Stimulated activated CD4-positive, alpha-beta T cell treated with anti-CD3 and anti-CD28 coated beads, TNF-alpha, amount 100 ng/mL, for 1 hour (primary cell): Measurements from ENCODE around the gene PARP12.

ENCODE experiments used
- DNase-seq, 3 donors: peaks; one replicate each; pipeline ENCODE4 v3.0.0-alpha.2; 2020; ENCODE audit warnings: low read depth in 3 of 3, low spot score in 1 of 3

PARP12 gene

DNA sequence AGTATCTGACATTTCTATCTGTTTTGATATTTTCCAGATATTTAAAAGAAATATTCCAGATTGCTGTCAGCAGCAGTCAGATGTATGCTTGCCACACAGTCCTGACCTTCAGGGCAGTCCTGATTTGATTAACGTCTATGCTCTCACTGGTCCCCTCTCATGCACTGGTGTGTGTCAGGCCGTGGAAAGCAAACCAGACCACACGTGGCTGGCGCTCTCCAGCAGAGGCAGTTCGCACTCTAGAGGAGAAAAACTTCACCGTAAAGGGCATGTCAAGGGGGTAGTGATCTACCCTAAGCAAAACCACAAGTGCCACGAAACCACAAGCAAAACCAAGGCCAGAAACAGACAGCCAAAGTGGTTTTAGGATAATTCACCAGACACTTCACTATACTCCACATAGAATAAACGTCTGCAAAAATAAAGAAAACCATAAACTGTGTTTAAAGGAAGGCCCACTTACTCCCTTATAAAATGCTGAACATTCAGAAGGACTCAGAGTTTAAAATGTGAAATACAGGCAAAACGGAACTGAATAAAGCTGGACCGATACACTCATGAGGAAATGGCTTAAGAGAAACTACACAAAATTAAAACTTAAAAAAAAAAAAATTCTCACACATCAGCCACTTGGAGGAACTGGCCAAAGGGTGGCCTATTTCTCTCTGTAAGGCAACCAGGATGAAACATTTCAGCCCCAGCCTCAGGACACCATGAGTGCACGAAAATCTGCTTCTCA is 26.4 kb downstream of the PARP12 start:
- no peak for DNase-seq

DNA sequence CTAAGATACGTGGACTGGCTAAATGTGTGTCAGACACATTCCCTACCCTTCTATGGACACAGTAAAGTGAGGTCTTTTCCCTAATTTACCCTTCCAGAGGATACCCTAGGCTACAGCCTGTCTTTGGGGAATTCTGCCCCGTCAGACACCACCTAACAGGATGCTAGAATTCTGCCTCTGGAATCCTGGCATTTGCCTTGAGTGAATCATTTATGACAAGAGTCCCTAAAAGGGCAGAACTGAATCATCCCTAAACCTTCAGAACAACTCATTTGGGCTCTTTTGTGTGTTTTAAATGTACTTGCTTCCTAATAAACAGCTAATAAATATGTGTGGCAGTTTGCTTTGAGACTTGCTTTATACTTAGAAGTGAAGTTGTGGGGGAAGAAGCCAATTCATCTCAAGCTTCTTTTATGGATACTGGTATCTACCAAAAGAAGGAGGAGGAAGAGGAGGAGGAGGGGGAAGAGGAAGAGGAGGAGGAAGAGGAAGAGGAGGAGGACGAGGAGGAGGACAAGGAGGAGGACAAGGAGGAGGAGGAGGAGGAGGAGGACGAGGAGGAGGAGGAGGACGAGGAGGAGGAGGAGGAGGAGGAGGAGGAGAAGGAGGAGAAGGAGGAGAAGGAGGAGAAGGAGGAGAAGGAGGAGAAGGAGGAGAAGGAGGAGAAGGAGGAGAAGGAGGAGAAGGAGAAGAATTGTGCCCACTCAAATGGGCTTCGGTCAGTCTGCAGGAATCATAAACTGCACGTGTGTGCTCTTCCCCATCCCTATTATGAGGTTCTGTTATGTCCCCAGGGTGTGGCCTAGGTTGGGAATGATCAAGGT is 27.1 kb downstream of the PARP12 start:
- no peak for DNase-seq

GRCh38 chr7:140034421-140034820 is 28.3 kb downstream of the PARP12 start:
- DNase-seq = no peak

DNA sequence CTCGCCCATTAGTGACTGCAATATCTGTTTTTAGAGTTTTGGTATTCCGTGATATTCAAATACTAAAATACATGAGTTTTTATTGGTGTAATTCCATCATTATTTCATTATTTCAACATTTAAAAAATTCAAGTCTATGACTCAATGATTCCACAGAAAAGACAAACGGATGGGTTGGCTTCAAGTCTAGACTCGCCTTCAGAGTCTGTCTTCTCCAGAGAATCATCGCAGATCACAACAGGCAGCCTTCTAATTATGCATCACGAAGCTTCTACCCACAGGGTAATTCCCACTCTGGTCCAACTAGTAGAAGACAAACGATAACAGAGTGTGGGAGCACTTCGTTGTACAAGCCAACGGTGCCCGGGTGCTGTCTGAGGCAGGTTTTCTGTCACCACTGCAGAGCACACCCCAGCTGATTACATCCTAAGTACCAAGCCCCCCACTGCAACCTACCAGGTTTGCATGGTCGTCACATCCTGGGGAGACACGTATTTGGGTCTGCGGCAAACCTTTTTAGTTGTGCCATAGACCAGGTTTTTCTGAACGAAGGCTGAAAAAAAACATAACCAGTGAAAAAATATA is 28.9 kb downstream of the PARP12 start:
- DNase-seq = no peak

- no peak for DNase-seq
Observed at GRCh38 chr7:140033036-140033435, 29.7 kb downstream of the PARP12 start.

DNA sequence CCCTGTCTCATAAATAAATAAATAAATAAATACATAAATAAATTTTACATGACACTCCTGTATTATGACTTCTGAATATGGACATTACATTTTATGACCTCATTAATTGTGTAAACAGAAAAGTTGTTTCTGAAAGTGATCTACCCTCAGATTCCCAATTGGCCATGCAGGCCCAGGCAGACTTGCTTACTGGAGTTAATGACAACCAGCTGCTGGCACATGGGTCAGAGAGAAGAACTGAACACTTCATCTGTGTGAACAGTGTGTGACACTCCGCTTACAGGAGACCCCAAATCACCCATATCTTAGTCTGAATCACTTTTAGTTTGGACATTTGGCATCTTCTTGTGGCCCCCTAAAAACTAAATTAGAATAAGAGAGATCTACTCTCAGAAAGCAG is 31.4 kb downstream of the PARP12 start:
- no peak for DNase-seq

DNA sequence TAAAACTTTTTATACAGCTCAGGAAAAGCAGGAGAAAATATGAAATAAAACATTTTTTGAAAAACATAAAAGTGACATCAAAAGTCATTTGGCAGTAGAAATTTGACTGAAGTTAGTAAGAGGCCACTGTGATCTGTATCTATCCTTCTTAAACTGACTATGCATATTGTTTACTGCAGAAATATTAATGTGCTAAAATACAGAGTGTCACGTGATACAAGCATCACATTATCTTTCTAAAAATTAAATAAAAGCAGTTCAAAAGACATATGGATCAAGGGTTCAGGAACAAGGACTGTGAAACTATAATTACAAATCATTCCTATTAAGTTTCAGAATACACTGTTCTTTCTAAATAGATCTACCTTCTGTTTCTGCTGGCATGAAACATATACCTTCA is 33.7 kb downstream of the PARP12 start:
- DNase-seq = no peak

DNA sequence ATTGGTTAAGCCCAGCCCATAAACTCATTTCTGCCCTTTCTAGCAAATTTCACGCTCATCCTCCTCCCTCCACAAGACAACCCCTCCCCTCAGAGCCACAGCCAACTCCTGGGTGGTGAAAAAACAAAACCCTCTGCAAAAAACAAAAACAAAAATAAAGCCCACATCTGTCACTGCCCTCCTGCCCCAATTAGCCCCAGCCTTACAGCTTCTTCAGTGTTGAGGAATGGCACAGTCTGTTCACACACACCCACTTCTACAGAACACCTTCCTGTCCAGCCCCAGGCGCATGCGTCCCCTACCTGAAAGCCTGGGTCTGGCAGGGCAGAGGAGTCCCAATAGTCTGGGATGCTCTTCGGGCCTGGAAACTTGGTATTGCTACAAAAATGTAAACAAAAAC is 34.4 kb downstream of the PARP12 start:
- DNase-seq = no peak

DNA sequence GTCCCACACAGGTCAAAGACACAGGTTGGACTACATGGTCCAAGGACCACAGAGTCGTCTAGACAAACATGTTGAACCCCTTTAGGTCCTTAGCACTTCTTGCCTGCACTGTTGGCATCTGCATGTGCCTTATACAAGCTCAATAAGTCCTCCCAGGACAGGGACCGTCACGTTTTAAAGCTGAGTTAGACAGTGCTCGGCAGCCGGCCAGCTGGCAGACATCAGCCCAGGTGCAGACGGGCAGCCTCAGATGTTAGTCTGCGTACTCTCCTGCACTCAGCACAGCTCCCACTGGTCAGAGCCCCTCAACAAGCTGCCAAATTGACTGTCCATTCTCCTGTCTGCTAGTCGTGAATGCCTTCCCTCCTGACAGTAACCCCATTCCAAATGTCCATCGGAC is 34.9 kb downstream of the PARP12 start:
- no peak for DNase-seq

GRCh38 chr7:140026935-140027334 is 35.8 kb downstream of the PARP12 start:
- DNase-seq = no peak

DNA sequence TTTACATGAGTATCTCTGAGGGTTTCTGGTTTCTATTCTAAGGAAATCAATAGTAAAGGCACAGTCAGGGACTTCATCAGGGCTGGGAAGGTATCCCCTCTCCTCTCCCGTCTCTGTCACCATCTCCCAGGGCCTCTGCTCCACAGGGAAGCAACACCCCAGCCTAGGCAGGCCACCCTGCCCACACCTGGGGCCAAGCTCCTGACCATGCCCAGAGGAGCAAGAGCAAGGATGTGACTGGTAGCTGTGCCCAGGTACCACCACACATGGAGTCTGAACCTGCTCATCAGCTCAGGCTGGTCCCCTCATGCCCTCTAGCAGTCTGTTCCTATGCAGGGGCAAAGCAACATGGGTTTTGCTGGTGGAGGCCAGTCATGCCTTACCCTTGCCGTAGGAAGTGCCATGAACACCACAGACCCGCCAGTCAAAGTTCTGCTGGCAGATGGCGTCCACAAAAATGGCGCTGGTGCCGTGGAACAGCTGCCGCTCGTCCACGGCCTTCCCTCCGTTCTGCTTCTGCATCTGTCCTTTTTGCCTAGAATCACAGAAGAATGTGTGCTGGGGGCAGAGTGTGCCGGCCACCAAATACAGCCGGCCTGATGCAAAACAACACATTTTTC is 36.8 kb downstream of the PARP12 start:
- DNase-seq = no peak

- no peak for DNase-seq
Observed at GRCh38 chr7:140025241-140025640, 37.5 kb downstream of the PARP12 start.

DNA sequence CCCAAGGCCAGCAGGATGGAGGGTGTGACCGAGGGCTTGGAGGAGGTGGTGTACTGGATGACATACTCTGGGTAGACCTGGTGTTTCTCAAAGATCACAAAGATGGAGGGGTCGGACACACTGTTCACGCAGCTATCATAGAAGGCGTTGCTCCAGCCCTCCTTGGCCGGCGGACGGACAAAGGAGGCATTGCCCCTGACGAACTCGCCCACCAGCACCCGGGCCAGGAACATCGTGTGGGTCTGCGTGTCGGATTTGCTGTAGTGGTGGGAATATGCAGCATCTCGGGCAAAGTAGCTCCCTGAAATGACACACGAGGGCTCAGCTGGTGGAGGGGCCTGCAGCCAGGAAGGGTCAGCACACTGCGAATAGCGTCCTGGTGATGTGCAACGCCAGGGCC is 38.2 kb downstream of the PARP12 start:
- DNase-seq = no peak

DNA sequence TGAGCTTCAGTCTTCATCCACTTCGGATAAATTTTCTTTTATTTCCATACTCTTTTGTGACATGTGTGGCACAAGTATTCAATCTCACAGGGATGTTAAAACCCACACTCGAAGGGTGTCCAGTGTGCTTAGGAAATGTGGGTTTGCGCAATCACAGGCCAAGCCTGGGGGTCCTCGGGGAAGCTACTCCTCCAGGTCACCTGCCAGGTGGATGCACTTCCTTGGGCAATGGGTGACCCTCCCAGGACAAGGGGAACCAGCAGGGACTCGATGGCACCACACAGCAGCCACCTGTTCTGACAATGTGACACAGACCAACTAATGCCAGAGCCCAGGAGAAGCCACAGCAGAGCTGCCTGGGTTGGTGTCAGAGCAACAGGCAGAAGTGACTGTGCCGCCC is 39.0 kb downstream of the PARP12 start:
- no peak for DNase-seq

DNA sequence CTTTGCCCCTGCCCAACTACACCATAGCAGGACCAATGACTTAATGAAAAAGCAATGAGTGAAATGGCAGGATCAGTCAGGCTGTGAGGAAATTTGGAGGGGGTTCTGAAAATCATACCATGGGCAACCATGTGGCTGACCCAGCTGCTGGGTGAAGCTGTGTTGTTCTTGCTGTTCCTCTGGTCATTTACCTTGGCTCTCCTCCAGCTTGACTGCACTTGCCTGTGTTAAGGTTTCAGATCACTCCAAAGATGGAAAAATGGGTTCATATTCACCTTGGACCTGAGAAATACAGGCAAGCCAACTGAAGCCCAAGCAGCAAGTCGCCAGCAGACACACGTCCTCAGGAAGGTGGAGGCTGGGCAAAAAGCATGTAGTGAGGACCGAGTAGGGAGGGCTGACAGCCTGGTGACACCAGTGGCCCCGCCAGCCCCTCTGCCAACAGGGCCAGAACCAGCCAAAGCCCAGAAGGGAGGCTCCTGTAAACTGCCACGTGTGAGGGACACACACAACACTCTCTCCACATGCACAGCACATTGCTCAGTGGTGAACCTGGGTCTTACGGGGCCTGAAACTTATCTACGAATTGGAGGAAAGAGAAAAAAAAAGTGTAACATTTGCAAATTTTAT is 40.1 kb downstream of the PARP12 start:
- no peak for DNase-seq

- no peak for DNase-seq
Observed at GRCh38 chr7:140021603-140022002, 41.1 kb downstream of the PARP12 start.

DNA sequence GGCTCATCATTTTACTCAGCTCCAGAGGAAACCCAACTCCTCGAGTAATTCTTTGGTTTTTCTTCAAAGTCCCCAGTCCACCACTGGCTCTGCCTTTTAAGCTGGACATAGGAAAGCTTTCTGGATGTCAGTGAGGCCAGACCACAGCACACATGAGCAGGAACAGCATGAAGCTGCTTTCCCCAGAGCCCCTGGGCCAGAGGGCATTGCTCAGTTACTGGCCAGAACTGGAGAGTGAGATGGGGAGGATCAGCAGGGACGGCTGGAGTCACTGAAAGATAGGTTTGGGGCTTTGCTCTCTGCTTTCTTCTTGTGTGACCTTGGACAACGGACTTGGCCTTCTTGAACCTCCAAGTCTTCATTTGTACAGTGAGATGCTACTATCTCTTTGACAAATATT is 43.1 kb downstream of the PARP12 start:
- no peak for DNase-seq

GRCh38 chr7:140019172-140019571 is 43.6 kb downstream of the PARP12 start:
- DNase-seq = no peak

- no peak for DNase-seq
Observed at GRCh38 chr7:140018125-140019043, 44.4 kb downstream of the PARP12 start.

- no peak for DNase-seq
Observed at GRCh38 chr7:140017543-140017942, 45.2 kb downstream of the PARP12 start.
